Fibroblast of pulmonary artery (primary cell): ENCODE data around the gene SDHAF2.
"Not testable (repeated sequence)": the region's sequence is repeated elsewhere in the genome, so short reads cannot be mapped to it uniquely, and the experiment has no call there.

Experiments
- DNase-seq: peaks from one replicate; pipeline ENCODE4 v3.0.0-alpha.2; 2010; ENCODE audit warnings: low read depth
- H3K4me3 ChIP-seq: replicated peaks from 2 replicates; pipeline ENCODE4 v1.5.1; 2011; ENCODE audit warnings: low read depth, mild to moderate bottlenecking, control low read depth, low read length, moderate library complexity
- TF ChIP-seq, protein P1 (sequence below): IDR thresholded peaks from 2 replicates; pipeline ENCODE4 v1.5.1; 2011; ENCODE audit warnings: mild to moderate bottlenecking, control low read depth, low read length, inconsistent platforms; ENCODE audit errors: missing control alignments

Gene SDHAF2

DNA sequence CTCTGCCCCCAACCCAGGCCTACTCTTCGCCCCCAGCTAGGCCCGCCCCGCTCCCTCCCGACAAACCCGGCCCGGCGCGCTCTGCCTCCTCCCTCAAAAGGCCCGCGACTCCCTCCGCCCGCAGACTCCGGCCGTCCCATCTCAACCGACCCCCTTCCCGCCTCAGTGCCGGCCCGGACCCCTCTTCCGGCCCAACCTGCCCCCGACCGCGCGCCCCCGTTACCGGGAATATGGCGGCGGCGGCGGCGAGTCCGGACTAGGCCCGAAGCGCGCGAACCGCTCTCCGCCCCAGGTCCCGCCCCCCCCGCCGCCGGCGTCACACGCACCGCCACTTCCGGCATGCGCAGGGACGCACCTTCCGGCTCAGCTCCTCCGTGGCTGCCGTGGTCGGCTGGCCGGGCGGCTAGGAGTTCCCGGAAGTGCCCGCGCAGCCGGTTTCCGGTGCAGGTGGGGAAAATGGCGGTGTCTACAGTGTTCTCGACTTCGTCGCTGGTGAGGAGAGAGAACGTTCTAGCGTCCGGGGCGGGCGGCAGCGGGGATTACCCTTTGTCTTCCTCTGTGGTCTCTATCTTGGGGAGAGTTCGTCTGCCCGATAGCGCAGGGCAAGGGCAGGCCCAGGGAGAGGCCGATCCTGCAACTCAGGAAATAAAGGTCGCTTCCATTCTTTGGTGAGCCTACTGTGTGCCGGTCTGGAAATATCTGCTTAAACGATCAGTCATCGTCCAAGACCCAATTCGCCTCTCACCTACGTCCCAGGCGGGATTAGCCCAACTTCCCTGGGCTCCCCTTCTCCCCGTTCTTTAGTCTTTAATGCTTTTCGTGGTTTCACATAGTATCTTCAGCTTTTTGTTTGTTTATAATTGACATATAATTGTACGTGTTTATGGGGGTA lies at the start of gene SDHAF2, which contains the start of gene CPSF7:
SDHAF2 (plus strand) TSS at position 434 of the 892 bp plus-strand sequence; CDS start at position 457, 23 bp downstream.
CPSF7 (minus strand) TSS at position 285 of the 892 bp plus-strand sequence. CDS start 740 bp downstream, outside the sequence.
- DNase-seq, result peak; percentile 95
- TF ChIP-seq, protein P1, sequence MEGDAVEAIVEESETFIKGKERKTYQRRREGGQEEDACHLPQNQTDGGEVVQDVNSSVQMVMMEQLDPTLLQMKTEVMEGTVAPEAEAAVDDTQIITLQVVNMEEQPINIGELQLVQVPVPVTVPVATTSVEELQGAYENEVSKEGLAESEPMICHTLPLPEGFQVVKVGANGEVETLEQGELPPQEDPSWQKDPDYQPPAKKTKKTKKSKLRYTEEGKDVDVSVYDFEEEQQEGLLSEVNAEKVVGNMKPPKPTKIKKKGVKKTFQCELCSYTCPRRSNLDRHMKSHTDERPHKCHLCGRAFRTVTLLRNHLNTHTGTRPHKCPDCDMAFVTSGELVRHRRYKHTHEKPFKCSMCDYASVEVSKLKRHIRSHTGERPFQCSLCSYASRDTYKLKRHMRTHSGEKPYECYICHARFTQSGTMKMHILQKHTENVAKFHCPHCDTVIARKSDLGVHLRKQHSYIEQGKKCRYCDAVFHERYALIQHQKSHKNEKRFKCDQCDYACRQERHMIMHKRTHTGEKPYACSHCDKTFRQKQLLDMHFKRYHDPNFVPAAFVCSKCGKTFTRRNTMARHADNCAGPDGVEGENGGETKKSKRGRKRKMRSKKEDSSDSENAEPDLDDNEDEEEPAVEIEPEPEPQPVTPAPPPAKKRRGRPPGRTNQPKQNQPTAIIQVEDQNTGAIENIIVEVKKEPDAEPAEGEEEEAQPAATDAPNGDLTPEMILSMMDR, result no peak
- peak within 1 kb of the TSS; percentile 76 for H3K4me3 ChIP-seq

DNA sequence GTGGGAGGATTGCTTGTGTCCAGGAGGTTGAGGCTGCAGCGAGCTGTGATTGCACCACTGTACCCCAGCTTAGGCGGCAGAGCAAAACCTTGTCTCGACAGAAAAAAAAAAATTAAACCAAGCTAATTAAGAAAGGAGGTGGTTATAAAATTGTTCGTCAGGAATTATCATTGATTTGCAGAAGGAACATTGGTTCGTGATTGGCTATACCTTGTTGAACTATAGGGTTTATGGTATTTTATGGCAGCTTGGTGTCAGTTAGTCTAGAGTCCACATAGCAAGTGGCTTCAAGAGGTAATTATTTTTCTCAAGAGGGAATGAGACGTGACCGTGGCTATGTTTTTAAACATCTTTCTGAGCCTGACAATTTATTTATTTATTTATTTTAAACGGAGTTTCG lies 49.0 kb upstream of the SDHAF2 start:
- no peak overlapping the region for H3K4me3 ChIP-seq
- DNase-seq, result no peak
- TF ChIP-seq, protein P1, result no peak

DNA sequence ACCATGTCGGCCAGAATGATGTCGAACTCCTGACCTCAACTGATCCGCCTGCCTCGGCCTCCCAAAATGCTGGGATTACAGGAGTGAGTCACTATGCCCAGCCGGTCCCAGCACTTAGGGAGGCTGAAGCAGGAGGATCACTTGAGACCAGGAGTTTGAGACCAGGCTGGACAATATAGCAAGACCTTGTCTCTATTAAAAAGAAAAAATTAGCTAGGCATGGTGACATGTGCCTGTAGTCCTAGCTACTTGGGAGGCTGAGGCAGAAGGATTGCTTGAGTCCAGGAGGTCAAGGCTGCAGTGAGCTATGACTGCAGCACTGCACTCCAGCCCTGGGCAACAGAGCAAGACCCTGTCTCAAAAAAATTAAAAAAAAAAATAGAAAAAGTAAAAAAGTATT lies 46.1 kb upstream of the SDHAF2 start:
- H3K4me3 ChIP-seq, DNase-seq: not testable (repeated sequence)

DNA sequence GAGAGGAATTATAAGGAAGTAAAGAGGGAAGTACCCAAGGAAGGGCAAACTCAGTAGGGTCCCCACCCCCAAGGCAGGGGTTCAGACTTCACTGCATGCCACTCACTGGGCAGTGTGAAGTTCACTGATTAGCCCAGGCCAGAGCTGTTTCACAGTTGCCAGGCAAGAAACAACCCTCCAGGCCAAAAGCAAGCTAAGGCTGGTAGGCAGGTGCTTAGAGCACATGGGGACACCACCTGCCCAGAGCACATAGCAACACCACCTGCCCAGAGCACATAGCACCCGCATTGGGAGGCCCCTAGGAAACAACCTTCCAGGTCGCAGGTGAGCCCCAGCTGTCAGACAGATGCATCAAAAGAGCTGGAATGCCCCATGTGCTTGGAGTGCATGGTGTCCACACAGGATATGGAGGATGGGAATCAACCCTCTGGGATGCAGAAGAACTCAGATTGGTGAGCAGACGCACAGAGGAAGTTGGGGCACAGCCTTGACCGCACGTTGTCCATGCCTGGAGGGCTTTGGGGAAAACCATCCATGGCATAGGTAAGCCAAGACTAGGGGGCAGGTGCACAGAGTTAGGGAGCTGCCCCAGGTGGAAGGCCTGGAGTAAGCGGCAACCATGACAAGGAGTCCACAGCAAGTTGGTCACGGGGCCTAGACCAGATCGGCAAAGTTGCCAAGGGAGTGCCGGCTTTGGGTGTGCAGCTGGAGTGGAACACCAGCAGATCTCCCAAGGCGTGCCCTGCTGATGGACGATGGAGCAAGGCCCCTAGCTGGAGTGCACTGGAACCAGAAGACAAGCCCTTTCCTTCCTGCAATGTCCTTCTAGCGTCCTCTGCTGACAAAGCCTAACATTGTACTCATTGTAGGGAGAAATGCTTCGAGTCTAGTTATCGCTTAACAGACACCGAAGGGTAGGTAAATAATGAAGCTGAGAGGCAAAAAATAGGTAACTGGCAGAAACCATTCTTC lies 45.4 kb upstream of the SDHAF2 start:
- peak; percentile 42 for DNase-seq
- TF ChIP-seq, protein P1, result peak; percentile 42
- no peak overlapping the region for H3K4me3 ChIP-seq

DNA sequence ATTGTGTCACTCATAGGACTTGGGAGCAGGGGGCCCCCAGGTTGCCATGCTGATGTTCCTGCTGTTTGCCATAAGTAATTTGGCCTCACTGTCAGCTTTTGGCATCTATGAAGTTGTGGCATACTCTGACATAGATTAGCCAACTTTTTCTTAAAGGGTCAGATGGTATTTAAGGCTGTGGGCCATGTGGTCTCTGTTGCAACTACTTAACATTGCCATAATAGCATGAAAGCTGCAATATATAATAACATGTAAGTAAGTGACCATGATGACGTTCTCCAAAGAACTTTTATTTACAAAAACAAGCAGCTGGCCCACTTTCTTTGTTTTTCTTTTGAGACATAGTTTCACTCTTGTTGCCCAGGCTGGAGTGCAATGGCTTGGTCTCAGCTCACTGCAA lies 39.8 kb upstream of the SDHAF2 start:
- TF ChIP-seq, protein P1, result no peak
- no peak for DNase-seq
- no peak overlapping the region for H3K4me3 ChIP-seq

DNA sequence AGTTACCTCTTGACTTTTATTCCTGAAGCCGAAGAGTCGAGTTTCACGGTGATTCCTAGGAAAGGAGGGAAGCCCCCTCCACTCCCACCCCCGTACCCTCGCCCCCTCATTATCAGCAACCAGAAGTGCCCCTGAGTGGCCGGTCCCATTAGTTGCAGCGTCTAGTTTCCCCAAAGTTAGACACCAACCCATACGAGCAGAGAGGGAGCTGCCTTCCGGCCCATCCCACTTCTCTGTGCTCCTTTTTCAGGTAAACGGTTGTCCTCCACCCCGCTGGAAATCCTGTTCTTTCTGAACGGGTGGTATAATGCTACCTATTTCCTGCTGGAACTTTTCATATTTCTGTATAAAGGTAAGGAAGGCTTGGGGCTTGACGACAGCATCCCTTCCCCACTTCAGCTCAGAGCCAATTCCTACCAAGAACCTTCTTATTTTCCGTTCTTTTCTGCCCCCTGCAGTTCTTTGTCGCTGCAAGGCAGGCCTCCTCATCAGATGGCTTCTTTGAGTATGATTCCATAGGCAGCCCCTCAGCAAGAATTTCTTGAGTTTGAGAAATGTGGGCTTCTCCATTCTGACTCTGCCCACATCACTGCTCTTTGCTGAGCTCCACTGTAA lies 36.8 kb upstream of the SDHAF2 start:
- TF ChIP-seq, protein P1, result peak; percentile 34
- H3K4me3 ChIP-seq, result peak overlapping the region; percentile 80
- DNase-seq, result peak; percentile 26
